ENCODE results near the gene PARVA. TPM values are rescaled to one million over a fixed set of nuclear protein-coding genes. Genes with fewer than 3 reads are reported as not detected.

Gene PARVA
- total RNA-seq, 4 donors from 2014 or later: 167 to 245 (median 240) TPM

DNA sequence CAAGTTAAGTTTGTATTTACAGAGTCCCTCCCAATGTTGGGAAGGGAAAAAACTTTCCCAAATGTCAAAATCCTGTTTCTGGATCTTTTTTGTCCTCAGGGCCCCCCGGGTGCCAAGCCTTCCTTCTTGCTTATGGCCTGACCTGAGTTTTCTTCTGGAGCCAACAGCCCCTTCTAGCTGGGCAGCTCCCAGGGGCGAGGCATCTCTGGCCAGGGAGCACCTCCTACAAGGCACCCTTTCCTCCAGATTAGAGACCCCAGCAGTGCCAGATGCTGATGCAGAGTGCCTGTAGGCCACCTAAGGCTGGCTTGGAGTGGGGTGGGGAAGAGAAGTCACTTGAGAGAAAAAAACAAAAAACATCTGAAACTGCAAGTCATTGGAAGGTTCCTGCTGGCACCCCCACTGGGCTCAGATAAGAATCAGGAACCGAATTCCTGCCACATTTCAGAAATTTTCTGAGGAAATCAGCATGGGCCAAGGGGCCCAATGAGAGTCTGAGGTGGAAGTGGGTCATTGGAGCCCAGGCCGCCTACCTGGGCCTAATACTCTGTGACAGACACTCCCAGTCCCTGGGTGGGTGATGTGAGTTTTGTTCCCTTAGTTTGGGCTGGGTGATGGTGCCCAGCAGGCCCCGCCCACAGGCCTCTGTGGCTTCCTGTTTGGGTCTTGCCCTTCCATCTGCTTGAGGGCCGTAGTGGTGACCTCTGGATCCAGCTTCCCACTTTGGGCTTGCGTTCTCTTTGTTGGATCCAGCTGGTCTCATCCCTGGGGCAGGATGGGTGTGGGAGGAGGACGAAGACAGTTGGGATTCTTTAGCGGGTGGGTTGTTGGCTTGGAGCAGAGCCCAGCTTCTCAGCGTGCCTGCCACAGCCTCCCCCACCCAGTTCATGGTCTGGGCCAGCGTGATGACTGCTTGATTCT lies 40.6 kb downstream of the PARVA start:
- H3K4me1 ChIP-seq: peaks cover 27 to 96% (median 31%) of the 10 kb centered on the region in 3 donors
- no peaks in the 10 kb centered on the region for H3K9me3 ChIP-seq
- H3K4me3 ChIP-seq: no peak overlapping the region
- ATAC-seq: no peak
- no peaks in the 10 kb centered on the region for H3K27me3 ChIP-seq
- peak overlapping the region; percentile 85 to 99 (median 94) for H3K27ac ChIP-seq
- 54 to 57% methylated on average over 5 to 9 of the region's 11 CpGs for WGBS, 2 donors (ENCODE audit: low coverage in 1 of 2)
- no peaks in the 10 kb centered on the region for H3K36me3 ChIP-seq
- TF ChIP-seq POLR2A (IDR thresholded peaks at IDR 0.05) (no peak), POLR2AphosphoS5 (IDR thresholded peaks at IDR 0.05) (no peak), EP300 (IDR thresholded peaks at IDR 0.05) (no peak)
- TF ChIP-seq, protein P1, sequence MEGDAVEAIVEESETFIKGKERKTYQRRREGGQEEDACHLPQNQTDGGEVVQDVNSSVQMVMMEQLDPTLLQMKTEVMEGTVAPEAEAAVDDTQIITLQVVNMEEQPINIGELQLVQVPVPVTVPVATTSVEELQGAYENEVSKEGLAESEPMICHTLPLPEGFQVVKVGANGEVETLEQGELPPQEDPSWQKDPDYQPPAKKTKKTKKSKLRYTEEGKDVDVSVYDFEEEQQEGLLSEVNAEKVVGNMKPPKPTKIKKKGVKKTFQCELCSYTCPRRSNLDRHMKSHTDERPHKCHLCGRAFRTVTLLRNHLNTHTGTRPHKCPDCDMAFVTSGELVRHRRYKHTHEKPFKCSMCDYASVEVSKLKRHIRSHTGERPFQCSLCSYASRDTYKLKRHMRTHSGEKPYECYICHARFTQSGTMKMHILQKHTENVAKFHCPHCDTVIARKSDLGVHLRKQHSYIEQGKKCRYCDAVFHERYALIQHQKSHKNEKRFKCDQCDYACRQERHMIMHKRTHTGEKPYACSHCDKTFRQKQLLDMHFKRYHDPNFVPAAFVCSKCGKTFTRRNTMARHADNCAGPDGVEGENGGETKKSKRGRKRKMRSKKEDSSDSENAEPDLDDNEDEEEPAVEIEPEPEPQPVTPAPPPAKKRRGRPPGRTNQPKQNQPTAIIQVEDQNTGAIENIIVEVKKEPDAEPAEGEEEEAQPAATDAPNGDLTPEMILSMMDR (IDR thresholded peaks at IDR 0.05): no peak

DNA sequence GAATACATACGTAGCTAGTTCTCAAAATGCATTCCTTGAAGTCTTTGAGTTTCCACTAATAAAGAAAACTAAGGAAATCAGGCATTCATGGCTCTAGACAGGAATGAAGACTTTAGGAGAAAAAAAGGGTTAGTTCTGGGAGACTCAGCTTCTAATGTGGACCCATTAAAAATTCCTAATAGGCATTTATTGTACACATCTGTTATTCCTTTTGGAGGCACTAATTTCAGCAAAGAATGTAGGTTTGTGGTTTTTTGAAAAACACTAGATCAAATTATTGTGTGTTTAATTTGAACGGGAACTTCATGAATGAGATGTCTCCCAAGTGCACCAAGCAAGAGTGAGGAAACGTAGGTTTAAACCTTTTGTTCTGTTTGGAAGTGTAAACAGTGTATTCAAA lies 42.7 kb downstream of the PARVA start:
- ATAC-seq: no peak
- H3K27me3 ChIP-seq: no peaks in the 10 kb centered on the region
- H3K36me3 ChIP-seq: no peaks in the 10 kb centered on the region
- no peak overlapping the region for H3K4me3 ChIP-seq
- H3K9me3 ChIP-seq: no peaks in the 10 kb centered on the region
- 39 to 70% methylated on average over 3 of the region's 3 CpGs for WGBS, 2 donors (ENCODE audit: low coverage in 1 of 2)
- H3K27ac ChIP-seq: peak overlapping the region; percentile 27 to 99 (median 94)
- TF ChIP-seq, protein P1 (IDR thresholded peaks at IDR 0.05): no peak
- no peak for TF ChIP-seq EP300 (IDR thresholded peaks at IDR 0.05)
- TF ChIP-seq POLR2AphosphoS5 (IDR thresholded peaks at IDR 0.05): no peak
- TF ChIP-seq POLR2A (IDR thresholded peaks at IDR 0.05): no peak
- H3K4me1 ChIP-seq: peaks cover 18 to 88% (median 20%) of the 10 kb centered on the region in 3 donors

DNA sequence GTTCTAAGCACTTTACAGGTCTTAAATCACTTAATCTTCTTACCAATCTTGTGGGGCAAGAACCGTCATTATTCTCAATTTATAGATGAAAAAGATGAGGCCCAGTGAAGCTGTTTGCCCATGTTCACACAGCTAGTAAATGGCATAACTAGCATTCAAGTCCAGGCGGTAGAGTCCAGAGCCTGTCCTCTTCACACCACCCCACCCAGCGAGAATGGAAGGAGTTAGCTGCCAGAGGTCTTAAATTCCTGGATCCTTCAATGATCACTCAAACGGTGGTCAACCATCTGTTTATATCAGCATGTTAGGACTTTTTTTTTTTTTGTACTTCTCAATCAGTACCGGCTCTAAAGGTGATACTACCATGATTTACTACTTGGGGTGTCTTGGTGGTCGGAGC lies 43.3 kb downstream of the PARVA start:
- ATAC-seq: no peak
- no peak overlapping the region for H3K4me3 ChIP-seq
- peak overlapping the region; percentile 27 to 99 (median 94) for H3K27ac ChIP-seq
- no peaks in the 10 kb centered on the region for H3K9me3 ChIP-seq
- H3K27me3 ChIP-seq: no peaks in the 10 kb centered on the region
- TF ChIP-seq, protein P1 (IDR thresholded peaks at IDR 0.05): no peak
- no peak for TF ChIP-seq POLR2A (IDR thresholded peaks at IDR 0.05)
- no peak for TF ChIP-seq EP300 (IDR thresholded peaks at IDR 0.05)
- TF ChIP-seq POLR2AphosphoS5 (IDR thresholded peaks at IDR 0.05): no peak
- H3K36me3 ChIP-seq: peaks cover 0 to 5% of the 10 kb centered on the region in 2 donors
- 62 to 78% methylated on average over 6 of the region's 6 CpGs for WGBS, 2 donors (ENCODE audit: low coverage in 1 of 2)
- H3K4me1 ChIP-seq: peaks cover 15 to 88% (median 16%) of the 10 kb centered on the region in 3 donors

DNA sequence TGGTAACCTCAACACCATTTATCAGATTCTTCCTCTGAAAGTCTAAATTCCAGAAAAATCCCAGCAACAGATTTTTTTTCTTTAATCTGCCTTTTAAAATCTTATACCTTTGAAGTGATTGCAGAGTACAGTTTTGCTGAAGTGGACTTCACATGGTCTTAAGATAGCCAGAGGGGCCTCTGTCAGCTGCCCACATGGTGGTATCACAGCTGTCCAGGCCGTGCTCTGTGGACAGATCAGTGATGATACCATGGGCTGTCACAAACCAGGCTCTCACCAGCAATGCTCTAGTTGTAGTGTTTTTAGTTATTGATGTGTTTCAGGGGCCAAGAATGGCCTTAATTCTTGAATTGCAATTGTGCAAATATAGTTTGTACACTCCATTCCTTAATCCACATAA lies 44.0 kb downstream of the PARVA start:
- peak overlapping the region in 2 of 4 donors; percentile 98 to 99 for H3K27ac ChIP-seq
- no peak for TF ChIP-seq POLR2AphosphoS5 (IDR thresholded peaks at IDR 0.05)
- no peak for TF ChIP-seq EP300 (IDR thresholded peaks at IDR 0.05)
- TF ChIP-seq, protein P1 (IDR thresholded peaks at IDR 0.05): no peak
- TF ChIP-seq POLR2A (IDR thresholded peaks at IDR 0.05): no peak
- no peak overlapping the region for H3K4me3 ChIP-seq
- peaks cover 0 to 5% of the 10 kb centered on the region in 2 donors for H3K36me3 ChIP-seq
- H3K27me3 ChIP-seq: no peaks in the 10 kb centered on the region
- no peak for ATAC-seq
- WGBS, 2 donors (ENCODE audit: low coverage in 1 of 2): 86 to 100% methylated on average over 1 of the region's 1 CpG
- no peaks in the 10 kb centered on the region for H3K9me3 ChIP-seq
- H3K4me1 ChIP-seq: peaks cover 13 to 88% (median 15%) of the 10 kb centered on the region in 3 donors

DNA sequence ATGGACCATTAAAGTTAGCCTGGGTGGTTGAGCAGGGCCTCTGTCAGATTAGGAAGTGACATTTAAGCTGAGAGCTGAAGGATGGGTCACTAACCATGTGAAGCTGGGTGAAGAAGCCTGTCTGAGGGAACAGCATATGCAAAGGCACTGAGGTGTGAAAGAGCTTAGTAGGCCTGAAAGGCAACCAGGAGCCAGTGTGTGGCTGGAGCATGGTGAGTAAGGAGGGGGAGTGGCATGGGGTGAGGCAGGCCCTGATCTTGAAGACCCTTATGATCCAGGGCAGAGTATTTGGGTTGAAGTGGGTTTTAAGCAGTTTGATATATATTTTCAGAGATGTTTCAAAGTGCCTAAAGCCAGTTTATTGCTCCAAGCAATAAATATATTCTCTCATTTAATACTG lies 48.8 kb downstream of the PARVA start:
- no peak for ATAC-seq
- Histone ChIP-seq H3K27ac (peak overlapping the region in 2 of 4 donors; percentile 32 to 57), H3K4me3 (no peak overlapping the region), H3K27me3 (no peaks in the 10 kb centered on the region), H3K4me1 (peaks cover 9 to 90% (median 20%) of the 10 kb centered on the region in 3 donors), H3K36me3 (peaks cover 0 to 5% of the 10 kb centered on the region in 2 donors), H3K9me3 (no peaks in the 10 kb centered on the region)
- TF ChIP-seq, protein P1 (IDR thresholded peaks at IDR 0.05): no peak
- no peak for TF ChIP-seq POLR2AphosphoS5 (IDR thresholded peaks at IDR 0.05)
- TF ChIP-seq POLR2A (IDR thresholded peaks at IDR 0.05): no peak
- TF ChIP-seq EP300 (IDR thresholded peaks at IDR 0.05): no peak

Measured in gastroesophageal sphincter (tissue), 4 donors.